Panc1 (cell line): ENCODE data around the gene NME5.

ENCODE experiments used
- POLR2AphosphoS5 ChIP-seq: IDR thresholded peaks from 2 replicates; pipeline ENCODE4 v1.6.1; 2012; ENCODE audit warnings: mild to moderate bottlenecking, low read depth, low read length, moderate library complexity
- SIN3A ChIP-seq: IDR thresholded peaks from 2 replicates; pipeline ENCODE4 v1.6.1; 2012; ENCODE audit warnings: low read depth, mild to moderate bottlenecking, low read length, moderate library complexity, borderline replicate concordance; ENCODE audit not compliant: insufficient read depth
- TF ChIP-seq, protein P1 (sequence below): fragments of 450-650 bp; IDR thresholded peaks from 2 replicates; pipeline ENCODE4 v1.5.1; 2017; ENCODE audit warnings: mild to moderate bottlenecking

DNA sequence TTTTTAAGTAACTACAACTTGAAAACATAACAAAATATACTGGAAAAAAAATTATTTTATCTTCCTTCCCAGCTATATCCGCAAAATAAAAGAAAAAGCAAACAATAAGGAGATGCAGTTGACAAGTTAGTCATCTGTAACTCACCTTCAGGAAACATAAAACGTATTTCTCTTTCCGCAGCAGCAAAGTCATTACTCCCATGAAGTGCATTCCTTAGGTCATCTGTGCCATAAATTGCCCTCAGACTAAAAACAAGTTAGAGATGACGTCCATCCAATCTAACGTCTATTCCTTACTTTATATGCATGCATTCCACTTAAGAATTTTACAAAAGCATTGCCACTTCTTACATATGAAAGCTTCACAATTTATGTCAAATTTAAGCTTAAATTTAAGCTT, 10.9 kb downstream of the NME5 start:
- TF ChIP-seq, protein P1, sequence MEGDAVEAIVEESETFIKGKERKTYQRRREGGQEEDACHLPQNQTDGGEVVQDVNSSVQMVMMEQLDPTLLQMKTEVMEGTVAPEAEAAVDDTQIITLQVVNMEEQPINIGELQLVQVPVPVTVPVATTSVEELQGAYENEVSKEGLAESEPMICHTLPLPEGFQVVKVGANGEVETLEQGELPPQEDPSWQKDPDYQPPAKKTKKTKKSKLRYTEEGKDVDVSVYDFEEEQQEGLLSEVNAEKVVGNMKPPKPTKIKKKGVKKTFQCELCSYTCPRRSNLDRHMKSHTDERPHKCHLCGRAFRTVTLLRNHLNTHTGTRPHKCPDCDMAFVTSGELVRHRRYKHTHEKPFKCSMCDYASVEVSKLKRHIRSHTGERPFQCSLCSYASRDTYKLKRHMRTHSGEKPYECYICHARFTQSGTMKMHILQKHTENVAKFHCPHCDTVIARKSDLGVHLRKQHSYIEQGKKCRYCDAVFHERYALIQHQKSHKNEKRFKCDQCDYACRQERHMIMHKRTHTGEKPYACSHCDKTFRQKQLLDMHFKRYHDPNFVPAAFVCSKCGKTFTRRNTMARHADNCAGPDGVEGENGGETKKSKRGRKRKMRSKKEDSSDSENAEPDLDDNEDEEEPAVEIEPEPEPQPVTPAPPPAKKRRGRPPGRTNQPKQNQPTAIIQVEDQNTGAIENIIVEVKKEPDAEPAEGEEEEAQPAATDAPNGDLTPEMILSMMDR = no peak
- TF ChIP-seq SIN3A (no peak), POLR2AphosphoS5 (no peak)
